CD4-positive, alpha-beta T cell treated with Interleukin-2 at 100 ng/mL for 4 hours (primary cell): Measurements from ENCODE around the gene SVOP.
A peak's percentile ranks its signal among the peaks of the same experiment; 100 is the strongest.
"Not testable (repeated sequence)": the region's sequence is repeated elsewhere in the genome, so short reads cannot be mapped to it uniquely, and the experiment has no call there.

ENCODE experiments used
- DNase-seq: peaks from one replicate; pipeline ENCODE4 v3.0.0-alpha.2; 2020; ENCODE audit warnings: low spot score

Gene SVOP

DNA sequence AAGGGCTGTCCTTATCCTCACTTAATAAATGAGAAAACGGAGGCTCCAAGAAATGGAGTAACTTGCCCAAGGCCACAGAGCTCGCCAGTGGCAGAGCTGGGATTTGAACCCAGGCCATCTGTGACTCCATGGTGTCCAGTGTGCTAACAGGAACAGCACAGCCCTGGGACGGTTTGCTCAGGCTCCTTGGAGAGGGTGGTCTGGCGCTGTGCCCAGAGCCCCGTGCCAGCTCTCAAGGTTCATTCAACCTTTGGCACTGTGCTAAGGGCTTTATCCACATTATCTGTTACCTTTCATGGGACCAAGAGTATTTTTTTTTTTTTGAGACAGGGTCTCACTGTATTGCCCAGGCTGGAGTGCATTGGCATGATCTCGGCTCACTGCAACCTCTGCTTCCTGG is 132.8 kb downstream of the SVOP start:
- no peak for DNase-seq

DNA sequence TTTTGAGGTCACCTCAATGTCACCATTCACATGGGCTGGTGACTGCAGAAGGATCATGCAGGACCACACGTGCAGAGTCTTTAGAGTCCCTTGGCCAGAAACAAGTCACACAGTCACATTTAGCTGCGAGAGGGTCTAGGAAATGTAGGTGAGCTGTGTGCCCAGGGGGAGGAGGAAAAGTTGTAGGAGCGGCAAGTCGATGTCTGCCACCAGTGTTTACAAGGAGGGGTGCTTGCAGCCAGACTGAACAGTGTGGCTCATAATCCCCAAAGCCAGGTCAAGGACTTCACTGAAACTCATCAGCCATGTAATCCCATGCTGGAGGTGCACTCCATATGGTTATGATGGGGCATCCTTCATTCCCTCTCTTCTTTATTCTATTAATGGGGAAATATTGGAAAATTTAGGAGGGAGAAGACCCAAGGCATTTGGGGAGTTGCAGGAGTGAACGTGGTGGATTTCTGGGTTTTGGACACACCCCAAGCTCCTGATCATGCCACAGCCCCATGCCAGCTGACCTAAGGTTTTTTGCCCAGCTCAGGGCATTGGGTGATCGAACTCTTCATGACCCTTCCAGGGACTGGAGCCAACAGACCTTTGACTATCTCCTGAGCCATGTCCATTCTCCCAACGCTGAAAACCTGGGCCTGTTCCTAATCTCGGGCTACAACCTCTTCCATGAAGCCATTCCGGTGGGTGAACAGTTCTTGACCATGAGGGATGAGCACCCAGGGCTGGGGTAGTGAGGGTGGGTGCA is 133.8 kb downstream of the SVOP start:
- DNase-seq, result no peak

DNA sequence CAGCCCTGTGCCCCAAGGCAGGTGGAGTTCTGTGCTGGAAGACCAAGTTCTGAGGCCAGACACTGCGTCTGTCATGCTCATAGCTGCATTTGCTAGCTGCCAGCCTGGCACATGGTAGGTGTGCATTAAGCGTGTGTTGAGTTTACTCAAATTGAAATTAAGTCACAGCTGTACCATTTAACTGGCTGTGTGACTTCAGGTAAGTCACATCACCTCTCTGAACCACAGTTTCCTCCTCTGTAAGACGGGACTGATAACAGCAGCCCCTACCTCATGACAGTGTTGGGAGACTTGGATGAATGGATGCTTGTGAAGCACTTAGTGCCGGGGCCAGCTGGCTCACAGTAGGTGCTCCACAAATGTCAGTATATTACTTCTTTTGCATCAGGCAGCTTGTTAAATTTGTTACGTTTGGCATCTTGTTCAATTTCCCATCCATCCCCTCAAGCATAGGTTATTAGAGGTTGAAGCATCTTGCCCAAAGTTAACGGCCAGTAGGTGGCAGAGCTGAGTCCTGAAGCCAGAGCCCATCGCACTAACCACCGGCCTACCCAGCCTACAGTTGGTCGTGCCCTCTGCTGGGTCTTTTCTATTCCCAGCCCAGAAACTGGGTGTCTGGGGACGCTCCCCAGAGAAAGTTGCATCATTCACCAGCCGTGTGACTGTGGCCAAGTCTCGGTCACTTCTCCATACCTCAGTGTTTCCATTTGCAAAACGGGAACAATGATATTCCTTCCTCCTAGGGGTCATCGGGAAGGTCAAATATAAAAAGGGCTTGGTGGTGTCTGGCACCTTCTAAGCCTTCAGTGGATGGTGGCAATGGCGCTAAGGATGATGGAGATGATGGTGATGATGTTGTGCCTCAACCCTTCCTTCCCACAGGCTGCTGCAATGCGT is 136.5 kb downstream of the SVOP start:
- peak; percentile 67 for DNase-seq

DNA sequence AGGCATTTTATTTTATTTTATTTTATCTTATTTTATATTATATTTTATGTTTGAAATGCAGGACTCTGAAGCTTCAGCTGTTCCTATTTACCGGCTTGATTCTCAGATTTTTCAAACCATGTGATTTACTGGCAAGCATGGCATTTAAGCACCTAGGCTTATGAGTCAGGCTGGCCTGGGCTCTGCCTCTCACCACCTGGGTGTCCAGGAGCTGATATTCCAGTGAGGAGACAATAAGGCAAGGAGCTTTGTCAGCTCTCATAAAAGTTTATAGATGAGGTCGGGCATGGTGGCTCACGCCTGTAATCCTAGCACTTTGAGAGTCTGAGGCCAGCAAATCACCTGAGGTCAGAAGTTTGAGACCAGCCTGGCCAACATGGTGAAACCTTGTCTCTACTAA is 138.9 kb downstream of the SVOP start:
- no peak for DNase-seq

DNA sequence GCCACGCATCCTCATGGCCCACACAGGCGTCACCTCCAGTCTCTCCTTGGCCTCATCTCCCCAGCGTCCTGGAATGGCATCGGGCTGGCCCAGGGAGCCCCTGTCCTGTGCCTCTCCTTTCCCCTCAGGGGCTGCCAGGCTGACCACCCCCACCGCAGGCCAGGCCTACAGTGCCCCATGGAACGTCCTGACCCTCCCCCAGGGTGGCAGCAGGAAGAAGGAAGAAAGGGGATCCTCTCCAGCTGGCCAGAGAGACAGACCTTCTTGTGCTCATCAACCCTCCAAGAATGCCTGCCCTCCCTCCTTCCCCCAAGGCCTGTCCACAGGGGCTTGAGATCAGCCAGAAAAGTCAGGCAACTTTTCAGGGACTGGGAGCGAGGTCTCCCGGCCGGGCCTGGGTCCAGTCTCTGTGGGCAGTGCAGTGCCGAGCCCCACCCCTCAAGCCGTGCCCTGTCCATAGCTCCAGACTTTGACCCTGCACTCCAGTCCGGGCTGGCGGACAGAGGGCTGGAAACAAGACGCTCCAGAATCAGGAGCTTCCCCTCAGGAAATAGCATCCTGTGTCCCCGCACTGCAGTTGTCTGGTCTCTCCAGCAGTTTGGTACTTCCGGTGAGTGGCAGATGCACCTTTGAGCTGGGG is 141.1 kb downstream of the SVOP start, which contains the start of gene DAO:
TSS of gene DAO (plus strand) at position 478 of the 640 bp plus-strand sequence. CDS start 4,915 bp downstream, outside the sequence.
- no peak for DNase-seq

DNA sequence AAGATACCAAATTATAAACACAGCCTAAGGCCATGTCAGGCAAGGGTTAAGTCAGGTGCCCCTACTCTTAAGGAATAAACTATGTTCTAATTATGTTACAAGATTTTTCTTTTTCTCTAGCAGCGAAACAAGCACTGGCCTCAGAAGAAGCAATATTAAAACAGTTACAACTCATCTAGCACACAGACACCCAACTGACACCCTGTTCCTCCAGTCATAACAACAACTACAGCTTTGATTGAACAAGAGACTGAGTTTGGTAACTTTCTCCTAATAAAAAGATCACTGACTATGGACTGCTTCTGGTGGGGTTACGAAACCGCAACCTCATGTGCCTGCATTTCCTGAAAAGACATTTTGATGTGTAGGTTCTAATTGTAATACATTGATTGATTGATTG is 144.3 kb downstream of the SVOP start:
- no peak for DNase-seq

DNA sequence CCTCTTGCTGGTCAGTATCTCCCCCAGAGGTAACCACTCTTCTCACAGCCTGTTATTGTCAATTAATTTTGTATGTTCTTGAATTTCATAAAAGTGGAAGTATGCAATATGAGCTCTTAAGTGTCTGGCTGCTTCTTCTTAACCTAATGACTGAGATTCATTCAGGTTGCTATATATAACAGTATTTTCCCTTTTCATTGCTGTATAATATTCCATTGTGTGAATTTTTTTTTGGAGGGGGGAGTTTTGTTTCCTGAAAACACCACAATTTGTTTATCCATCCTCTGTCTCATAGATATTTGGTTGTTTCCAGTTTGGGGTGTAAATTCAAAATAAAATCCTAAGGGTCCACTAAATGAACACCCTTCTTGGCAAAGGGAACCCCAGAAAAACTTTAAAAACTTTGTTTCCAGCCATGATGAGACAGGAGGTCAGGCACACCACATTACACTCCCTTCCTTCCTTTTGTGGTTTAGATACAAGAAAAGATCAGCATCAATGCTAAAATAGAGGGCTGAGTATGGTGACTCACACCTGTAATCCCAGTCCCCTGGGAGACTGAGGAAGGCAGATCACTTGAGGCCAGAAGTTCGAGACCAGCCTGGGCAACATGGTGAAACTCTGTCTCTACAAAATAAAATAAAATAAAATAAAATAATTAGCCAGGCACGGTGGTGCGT is 145.0 kb downstream of the SVOP start:
- no peak for DNase-seq

DNA sequence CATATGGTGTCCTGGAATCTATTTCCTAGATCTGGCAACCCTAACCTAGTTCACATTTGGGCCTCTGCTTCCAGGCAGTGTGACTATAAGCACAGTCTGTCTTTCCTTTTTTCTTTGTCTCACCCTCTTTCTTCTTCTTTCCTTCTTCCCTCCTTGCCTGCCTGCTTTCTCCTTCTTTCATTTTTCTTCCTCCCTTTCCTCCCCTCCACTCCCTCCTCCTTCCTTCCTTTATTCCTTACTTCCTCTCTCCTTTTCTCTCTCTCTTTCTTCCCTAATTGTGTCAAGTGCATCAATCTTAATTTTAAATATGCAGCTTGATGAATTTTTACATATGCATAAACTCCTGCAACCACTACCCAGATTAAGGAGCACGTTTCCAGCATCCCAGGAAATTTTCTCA is 145.6 kb downstream of the SVOP start:
- DNase-seq, result no peak

DNA sequence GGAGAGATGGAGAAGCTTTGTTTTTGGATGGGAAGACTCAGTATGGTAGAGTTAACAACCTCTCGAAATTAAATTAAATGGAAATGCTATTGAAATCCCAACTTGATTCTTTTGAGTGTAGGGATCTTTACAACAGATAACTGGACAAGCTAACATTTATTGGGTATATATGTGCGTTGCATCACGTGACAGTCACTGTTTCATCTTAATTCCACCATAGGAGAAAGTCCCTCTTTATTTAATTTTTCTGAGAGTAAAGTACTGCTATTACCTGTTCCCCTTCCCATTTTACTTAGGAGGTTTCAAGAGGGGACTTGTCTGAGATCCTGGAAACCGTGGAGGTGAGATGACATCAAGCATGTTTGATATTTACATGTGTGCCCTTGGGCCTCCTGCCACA is 152.1 kb downstream of the SVOP start:
- no peak for DNase-seq

DNA sequence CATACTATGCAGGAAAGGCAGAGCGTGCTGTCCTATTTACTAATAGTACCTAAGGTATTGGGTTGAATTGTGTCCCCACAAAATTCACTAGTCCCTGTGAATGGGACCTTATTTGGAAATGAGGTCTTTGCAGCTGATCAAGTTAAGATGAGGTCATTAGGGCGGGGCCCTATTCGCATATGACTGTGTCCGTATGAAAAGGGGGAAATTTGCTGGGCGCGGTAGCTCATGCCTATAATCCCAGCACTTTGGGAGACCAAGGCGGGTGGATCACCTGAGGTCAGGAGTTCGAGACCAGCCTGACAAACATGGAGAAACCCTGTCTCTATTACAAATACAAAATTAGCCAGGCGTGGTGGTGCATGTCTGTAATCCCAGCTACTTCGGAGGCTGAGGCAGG is 154.8 kb downstream of the SVOP start:
- DNase-seq, result not testable (repeated sequence)

DNA sequence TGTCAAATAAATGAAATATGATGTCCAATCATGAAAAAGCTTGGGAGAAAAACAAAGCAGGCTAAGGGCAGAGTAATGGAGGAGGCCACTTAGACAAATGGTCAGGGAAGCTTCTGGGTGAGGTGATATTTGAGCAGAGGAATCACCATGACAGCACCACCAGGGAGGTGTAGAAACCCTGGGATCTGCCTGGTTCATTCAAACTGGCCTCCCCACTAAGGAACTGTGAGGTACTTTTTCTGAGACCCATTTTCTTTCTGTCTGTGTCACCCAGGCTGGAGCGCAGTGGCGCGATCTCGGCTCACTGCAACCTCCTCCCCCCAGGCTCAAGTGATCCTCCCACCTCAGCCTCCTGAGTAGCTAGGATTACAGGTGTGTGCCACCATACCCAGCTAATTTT is 155.7 kb downstream of the SVOP start:
- no peak for DNase-seq

DNA sequence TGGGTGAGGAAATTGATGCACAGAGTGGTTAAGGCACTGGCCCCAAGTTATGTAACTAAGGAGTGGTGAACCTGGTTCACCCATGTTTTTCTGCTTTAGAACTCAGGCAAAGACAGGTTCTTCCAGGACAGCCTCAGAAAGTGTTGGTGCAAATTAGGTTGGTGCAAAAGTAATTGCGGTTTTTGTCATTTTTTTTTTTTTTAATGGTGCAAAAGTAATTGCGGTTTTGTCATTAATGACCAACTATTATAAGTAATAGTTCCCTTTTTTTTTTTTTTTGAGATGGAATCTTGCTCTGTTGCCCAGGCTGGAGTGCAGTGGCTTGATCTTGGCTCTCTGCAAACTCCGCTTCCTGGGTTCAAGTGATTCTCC is 158.3 kb downstream of the SVOP start:
- DNase-seq, result no peak

DNA sequence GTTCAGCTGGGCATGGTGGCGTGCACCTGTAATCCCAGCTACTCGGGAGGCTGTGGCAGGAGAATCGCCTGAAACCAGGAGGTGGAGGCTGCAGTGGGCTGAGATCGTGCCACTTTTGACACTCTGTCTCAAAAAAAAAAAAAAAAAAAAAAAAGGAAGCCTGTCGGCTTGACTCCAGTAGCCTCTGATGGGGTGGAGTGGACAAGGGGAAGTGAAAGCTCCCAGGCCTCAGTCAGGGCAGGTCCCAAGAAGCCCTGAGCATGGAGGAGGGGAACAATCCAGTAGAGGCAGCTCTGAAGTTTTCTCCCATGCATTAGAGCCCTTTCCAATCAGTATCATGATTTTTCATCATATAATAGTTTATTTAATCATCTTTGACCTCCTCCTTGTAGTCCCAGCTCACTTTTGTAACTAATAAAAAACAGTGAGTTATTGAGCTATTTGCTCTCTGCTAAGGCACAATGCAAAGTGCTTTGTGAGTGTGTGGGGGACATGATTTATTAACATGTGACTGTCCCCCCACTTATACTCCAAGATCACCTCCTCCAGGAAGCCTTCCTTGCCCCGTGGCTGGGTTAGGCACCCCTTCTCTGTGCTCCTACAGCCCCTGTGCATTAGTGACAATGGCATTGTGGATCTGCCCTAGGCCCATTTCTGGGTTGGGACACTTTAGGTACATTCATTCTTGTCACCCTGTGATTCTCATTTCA is 158.8 kb downstream of the SVOP start:
- DNase-seq, result no peak

DNA sequence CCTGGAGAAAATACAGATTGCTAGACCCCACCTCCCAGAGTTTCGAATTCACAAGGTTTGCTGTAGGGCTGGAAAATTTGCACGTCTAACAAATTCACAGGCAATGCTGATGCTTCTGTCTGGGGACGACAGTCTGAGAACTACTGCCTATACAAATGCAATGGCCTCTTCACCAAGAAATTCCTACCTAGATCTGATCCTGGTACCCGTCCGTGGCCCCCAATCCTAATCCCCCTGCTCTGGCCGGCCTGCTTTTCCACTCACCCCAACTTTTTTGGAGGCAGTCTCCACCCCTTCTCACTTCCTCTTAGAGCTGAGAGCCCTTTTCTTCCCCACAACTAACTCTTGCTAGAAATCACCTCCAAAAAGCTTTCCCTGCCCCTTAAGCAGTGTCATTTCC is 160.4 kb downstream of the SVOP start:
- DNase-seq, result no peak

DNA sequence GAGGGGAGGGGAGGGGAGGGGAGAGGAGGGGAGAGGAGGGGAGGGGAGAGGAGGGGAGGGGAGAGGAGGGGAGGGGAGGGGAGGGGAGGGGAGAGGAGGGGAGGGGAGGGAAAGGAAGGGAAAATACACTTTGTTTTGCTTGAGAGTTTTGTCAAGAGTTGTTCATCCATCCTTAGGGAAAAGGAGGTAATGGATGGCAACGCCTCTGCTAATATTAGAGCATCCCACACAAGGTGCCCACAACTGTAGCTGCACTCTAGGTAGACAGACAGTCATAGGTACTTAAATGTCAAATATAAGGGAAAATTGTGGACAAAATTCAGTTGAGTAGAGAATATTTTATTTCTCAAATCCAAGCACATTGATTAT is 161.0 kb downstream of the SVOP start:
- no peak for DNase-seq

DNA sequence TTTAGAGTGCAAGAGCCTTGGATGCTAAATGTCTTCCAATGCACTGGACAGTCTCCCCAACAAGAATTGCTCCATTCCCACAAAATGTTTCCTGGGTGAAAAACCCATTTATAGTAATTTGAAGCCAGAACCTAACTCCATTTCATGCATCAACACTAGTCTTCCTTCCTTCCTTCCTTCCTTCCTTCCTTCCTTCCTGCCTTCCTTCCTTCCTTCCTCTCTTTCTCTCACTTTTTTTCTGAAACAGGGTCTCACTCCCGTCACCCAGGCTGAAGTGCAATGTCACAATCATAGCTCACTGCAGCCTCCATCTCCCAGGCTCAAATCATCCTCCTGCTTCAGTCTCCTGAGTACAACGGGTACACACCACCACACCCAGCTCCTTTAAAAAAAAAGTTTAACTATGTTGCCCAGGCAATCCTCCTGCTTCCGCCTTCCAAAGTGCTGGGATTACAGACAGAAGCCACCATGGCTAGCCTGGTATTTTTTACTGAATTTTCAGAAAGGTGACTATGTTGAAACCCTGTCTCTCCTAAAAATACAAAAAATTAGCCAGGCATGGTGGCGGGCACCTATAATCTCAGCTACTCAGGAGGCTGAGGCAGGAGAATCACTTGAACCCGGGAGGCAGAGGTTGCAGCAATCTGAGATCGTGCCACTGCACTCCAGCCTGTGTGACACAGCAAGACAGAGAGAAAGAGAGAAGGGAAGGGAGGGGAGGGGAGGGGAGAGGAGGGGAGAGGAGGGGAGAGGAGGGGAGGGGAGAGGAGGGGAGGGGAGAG is 161.5 kb downstream of the SVOP start:
- not testable (repeated sequence) for DNase-seq

DNA sequence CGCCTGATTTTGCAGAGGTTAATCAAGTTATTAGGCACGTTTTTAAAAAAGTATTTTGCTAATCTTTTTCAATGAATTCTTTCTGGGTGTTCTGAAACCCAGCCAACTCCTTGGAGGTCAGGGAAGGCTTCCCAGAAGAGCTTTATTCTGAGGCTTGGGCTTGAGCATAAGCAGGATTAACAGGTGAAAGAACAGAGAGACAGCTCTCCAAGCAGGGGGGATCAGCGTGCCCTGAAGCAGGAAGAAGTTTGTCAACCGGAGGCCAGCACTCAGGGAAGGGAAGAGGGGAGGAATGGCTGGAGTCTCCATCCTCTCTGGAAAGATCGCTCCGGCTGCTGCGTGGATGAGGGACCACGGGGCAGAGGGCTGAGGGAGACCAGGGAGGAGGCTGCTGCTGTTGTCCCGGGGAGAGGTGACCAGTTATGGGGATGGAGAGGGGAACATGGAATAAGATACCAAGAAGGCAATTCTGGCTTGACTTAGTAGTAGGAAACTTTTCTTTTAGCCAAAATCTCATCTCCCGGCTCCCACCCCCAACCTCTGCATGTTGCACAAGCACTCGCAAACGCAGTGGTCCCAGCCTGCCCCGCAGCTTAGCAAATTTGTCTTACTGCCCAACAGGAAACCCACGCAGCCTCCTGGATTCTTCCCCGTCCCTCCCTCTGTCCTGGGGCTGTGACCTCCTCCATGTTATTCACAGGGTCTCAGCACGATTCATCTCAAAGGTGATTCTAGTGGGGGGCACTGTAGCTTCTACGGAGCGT is 162.4 kb downstream of the SVOP start:
- DNase-seq, result no peak
